ENCODE results near the gene CGA.
"Not testable (repeated sequence)": the region's sequence is repeated elsewhere in the genome, so short reads cannot be mapped to it uniquely, and the experiment has no call there.

Gene CGA

GRCh38 chr6:87095087-87095509 is at the start of gene CGA:
TSS of gene CGA (minus strand) at chr6:87095106. CDS start at chr6:87088200, 6,906 bp downstream.
- DNase-seq (ENCODE audit: extremely low spot score, insufficient read length, low read depth) = no peak
- no peak for FAIRE-seq

- DNase-seq (ENCODE audit: extremely low spot score, insufficient read length, low read depth); FAIRE-seq: not testable (repeated sequence)
Observed at GRCh38 chr6:87139927-87140326, 45.0 kb upstream of the CGA start.

- FAIRE-seq (peak; percentile 89), DNase-seq (ENCODE audit: extremely low spot score, insufficient read length, low read depth) (peak; percentile 37)
Observed at GRCh38 chr6:87139236-87139635, 44.3 kb upstream of the CGA start.

- no peak for FAIRE-seq
Observed at GRCh38 chr6:87136963-87137362, 42.1 kb upstream of the CGA start.

GRCh38 chr6:87127737-87128136 is 32.8 kb upstream of the CGA start:
- FAIRE-seq (no peak), DNase-seq (ENCODE audit: extremely low spot score, insufficient read length, low read depth) (no peak)

More at GRCh38 chr6:87136963-87137362, 42.1 kb upstream of the CGA start:
- DNase-seq (ENCODE audit: extremely low spot score, insufficient read length, low read depth) = no peak

DNA sequence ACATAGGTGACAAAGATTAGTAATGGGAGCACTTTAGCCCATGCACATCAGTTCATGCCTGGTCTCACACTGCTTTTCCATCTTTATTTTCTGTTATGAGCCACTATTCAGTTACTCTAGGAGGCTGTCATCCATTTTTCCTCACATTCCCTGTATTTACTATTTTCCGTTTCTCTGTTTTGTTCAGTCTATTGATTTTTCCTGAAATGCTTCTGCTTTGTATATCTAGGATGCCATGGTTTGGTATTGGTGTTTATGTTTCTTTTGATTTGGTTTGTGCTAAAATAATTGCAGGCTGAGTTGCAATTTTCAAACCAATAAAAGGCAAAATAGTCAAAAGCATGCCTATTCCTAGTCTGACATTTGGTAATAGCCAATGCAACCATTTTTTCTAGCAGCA is 31.6 kb upstream of the CGA start:
- DNase-seq (ENCODE audit: extremely low spot score, insufficient read length, low read depth) = no peak

GRCh38 chr6:87124074-87124473 is 29.2 kb upstream of the CGA start:
- no peak for DNase-seq (ENCODE audit: extremely low spot score, insufficient read length, low read depth)
- FAIRE-seq = no peak

More for the DNA sequence above, 31.6 kb upstream of the CGA start:
- FAIRE-seq = no peak

- DNase-seq (ENCODE audit: extremely low spot score, insufficient read length, low read depth) (no peak), FAIRE-seq (no peak)
Observed at GRCh38 chr6:87122477-87122876, 27.6 kb upstream of the CGA start.

GRCh38 chr6:87118054-87118453 is 23.1 kb upstream of the CGA start:
- DNase-seq (ENCODE audit: extremely low spot score, insufficient read length, low read depth) (no peak), FAIRE-seq (no peak)

DNA sequence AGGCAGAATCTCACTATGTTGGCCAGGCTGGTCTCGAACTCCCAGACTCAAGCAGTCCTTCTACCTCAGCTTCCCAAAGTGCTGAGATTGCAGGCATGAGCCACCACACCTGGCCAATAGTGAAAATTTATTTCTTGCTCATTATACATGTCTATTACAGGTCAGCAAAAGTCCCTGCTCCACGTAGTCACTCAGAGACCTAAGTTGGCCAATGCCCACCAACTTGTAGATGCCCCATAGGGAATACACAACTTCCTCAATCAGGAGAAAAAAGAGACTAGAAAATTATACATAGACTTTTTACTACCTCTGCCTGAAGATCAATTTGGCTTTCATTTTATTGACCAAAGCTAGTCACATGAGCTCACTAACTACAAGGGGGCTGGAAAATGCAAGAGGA is 22.0 kb upstream of the CGA start:
- DNase-seq (ENCODE audit: extremely low spot score, insufficient read length, low read depth) (no peak), FAIRE-seq (no peak)

DNA sequence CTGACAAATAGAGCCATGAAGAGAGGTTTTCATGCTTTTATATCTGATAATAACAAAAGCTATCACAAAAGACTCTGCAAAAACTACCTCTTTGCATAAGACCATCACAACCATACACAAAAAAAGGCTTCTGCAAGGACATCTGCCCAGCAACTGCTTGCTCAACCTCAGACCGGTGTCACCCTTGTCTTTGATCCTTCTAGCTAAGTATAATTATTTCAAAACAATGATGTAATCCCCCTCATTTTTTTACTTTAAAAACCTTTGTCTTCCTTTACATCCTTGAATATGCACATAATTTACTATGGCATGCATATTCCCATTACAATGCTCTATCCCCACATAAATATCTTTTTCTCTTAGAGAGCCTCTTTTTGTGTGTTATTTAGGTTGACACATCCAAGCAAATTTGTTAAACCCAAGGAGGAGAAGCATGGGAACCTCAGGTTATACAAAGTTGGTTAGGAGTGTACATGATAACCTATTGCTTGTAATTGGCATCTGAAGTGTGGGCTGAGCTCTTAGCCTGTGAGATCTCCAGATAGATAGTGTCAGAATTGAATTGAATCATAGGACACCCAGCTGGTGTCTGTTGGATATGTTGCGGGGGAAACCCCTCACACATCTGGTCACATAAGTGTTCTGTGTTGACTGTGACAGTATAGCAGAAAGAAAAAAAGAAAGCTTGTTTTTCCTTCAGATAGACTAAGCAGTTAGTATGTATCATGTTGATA is 20.7 kb upstream of the CGA start:
- FAIRE-seq = no peak

GRCh38 chr6:87110636-87111035 is 15.7 kb upstream of the CGA start:
- FAIRE-seq (no peak), DNase-seq (ENCODE audit: extremely low spot score, insufficient read length, low read depth) (no peak)

More for the DNA sequence above, 20.7 kb upstream of the CGA start:
- no peak for DNase-seq (ENCODE audit: extremely low spot score, insufficient read length, low read depth)

GRCh38 chr6:87105823-87106222 is 10.9 kb upstream of the CGA start:
- DNase-seq (ENCODE audit: extremely low spot score, insufficient read length, low read depth) (no peak), FAIRE-seq (no peak)

- no peak for FAIRE-seq
Observed at GRCh38 chr6:87104667-87105066, 9.8 kb upstream of the CGA start.

GRCh38 chr6:87103977-87104601 is 9.2 kb upstream of the CGA start:
- DNase-seq (ENCODE audit: extremely low spot score, insufficient read length, low read depth) (no peak), FAIRE-seq (no peak)

More at GRCh38 chr6:87104667-87105066, 9.8 kb upstream of the CGA start:
- DNase-seq (ENCODE audit: extremely low spot score, insufficient read length, low read depth) = no peak

- DNase-seq (ENCODE audit: extremely low spot score, insufficient read length, low read depth) (no peak), FAIRE-seq (no peak)
Observed at GRCh38 chr6:87102151-87102621, 7.3 kb upstream of the CGA start.

- no peak for FAIRE-seq
- no peak for DNase-seq (ENCODE audit: extremely low spot score, insufficient read length, low read depth)
Observed at GRCh38 chr6:87101067-87101466, 6.2 kb upstream of the CGA start.

GRCh38 chr6:87100216-87100615 is 5.3 kb upstream of the CGA start:
- no peak for FAIRE-seq
- DNase-seq (ENCODE audit: extremely low spot score, insufficient read length, low read depth) = no peak

DNA sequence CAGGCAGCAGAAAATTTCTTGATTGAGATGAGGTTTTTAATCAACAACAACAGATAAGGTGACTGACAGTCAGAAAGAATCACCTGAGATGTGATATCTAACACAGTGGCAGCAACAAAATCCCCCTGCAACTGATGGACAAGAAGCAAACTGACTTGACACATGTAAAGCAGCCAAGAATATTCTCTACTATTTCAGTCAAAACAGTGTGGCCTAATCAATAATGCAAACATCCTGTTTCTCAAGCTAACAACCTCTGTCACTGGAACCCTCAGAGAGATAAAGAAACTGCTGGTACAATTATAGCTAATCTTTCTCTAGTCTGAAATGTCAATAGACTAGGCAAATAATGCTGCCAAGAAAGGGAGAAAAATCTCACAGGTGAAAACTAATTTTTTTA is 4.6 kb upstream of the CGA start:
- DNase-seq (ENCODE audit: extremely low spot score, insufficient read length, low read depth) (no peak), FAIRE-seq (no peak)

DNA sequence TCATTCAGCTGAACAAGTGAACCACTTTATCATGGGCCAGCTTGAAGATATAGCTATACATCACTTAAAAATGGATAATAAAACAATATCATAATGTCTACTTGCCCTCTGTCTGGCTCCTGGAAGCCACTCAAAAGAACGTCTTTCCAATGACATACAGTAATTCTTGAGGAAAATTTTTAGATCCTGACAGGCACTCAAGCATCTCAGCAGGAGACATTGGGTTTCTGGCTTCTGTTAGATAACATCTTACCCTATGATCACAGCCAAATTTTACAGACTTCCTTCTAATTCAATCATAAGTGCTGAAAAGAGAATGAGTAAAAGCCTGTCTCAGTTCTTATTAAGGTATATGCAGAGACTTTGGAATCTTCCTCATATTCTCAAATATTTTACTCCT is 330 bp downstream of the CGA start:
- DNase-seq (ENCODE audit: extremely low spot score, insufficient read length, low read depth) (no peak), FAIRE-seq (no peak)

DNA sequence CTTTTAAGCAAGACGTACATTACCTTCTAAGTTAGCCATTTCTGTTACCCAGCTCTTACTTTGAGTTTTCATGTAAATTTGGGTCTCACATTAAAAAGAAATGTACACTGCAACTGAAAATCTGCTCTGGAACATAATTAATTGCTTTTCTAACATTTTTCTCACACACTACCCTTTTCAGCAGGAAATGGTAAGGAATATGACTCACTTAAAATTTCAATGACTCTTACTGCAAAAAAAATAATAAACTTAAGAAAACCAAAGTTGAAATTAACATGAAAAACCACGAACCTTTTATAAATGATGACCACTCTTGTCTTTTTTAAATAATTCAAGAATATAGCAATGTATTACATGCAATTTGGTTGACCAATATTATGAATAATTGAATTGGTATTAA is 1.3 kb downstream of the CGA start:
- no peak for DNase-seq (ENCODE audit: extremely low spot score, insufficient read length, low read depth)
- FAIRE-seq = no peak

Measured in GM18507 (cell line).